ENCODE data around the gene LRP5. TPM values are rescaled to one million over a fixed set of nuclear protein-coding genes. Genes with fewer than 3 reads are reported as not detected.

Gene LRP5
- total RNA-seq, 1 donor from 2014 or later, result 36.7 TPM

GRCh38 chr11:68345776-68346461, 33.5 kb downstream of the LRP5 start:
- DNase-seq (ENCODE audit: low read depth, low spot score), result no peak

DNA sequence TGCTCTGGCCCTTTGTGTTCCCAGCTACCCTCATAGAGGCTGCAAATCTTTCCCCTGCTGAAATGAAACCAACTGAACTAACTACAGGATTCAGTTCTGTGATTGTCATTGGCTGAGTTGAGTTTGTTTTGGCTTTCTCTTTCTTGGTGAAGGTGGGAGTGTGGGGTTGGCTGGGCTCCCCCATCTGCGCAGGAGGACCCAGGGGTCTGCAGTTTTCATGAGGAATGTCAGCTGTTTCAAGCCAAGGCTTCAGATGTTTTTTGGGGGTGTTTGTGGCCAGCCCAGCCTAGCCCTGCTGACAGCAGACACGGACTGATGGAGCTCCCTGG, 34.0 kb downstream of the LRP5 start:
- DNase-seq (ENCODE audit: low read depth, low spot score), result no peak

DNA sequence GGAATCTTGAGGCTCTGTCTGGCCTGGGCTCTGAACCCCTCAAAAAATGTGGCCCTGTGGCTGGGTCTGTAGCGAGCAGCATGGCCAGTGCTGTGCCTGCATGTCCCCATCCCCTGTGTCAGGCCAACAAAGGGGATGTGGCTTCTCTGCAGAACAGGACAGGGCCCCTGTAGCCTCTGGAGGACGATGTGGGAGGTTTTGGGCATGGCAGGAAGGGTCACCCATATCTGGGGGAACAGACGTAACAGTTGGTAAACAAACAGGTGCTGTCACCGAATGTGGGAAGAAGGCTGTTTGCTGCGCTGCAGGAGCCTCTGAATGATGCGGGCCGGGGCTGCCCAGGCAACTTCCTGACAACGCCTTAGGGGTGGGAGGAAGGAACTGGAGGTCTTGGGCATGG, 35.0 kb downstream of the LRP5 start:
- DNase-seq (ENCODE audit: low read depth, low spot score), result no peak

DNA sequence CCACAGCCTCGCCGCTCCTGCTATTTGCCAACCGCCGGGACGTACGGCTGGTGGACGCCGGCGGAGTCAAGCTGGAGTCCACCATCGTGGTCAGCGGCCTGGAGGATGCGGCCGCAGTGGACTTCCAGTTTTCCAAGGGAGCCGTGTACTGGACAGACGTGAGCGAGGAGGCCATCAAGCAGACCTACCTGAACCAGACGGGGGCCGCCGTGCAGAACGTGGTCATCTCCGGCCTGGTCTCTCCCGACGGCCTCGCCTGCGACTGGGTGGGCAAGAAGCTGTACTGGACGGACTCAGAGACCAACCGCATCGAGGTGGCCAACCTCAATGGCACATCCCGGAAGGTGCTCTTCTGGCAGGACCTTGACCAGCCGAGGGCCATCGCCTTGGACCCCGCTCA, 35.5 kb downstream of the LRP5 start:
- no peak for DNase-seq (ENCODE audit: low read depth, low spot score)

GRCh38 chr11:68349461-68350249, 37.3 kb downstream of the LRP5 start:
- no peak for DNase-seq (ENCODE audit: low read depth, low spot score)

DNA sequence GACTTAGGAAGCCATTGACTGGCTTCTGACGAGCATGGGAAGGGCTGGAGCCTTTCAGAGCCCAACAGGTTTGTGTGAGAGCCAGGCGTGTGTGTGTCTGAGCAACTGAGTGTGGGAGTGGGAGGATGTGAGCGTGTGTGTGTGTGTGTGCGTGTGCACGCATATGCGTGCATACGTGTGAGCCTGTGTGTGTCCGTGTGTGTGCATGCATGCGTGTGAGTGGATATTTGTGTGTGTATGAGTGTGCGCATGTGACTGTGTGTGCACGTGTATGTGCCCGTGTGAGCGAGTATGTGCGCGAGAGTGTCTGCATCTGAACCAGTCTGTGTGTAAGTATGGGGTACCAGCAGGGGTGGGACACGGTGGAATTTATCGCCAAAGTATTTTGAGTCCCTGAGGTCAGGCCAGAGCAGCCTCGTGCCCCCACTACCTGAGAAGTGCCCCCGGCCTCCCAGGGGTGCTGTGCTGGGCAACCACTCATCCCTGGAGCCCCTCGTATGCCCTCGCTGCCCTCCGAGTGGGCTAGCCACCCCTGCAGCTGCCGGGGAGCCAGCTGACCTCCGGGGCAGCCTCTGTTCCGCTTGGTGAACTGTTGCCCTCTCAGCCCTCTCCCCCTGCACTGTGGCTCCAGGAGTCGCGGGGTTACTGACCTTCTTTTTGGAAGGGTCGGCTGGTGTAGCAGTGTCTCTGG, 38.5 kb downstream of the LRP5 start:
- DNase-seq (ENCODE audit: low read depth, low spot score), result no peak

- no peak for DNase-seq (ENCODE audit: low read depth, low spot score)
Observed at GRCh38 chr11:68351450-68352275, 39.3 kb downstream of the LRP5 start.

GRCh38 chr11:68352591-68352990, 40.2 kb downstream of the LRP5 start:
- no peak for DNase-seq (ENCODE audit: low read depth, low spot score)

DNA sequence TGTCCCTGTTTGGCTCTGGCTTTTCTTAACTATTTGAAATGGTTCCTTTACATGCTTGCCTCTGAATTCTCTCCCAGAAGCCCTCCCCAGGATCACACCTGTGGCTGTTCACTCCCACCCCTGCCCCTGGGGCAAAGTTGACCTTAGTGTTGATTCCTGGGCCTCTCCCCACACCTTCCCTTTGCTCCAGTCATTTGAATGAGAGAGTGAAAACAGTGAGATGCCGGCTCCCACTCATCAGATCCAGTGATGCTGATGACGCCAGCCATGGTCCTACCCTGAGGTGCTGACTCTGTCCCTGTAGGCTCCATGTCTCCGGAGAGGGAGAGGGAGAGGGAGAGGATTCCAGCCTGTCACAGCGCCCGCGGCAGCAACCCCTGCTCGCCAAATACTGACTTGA, 40.7 kb downstream of the LRP5 start:
- DNase-seq (ENCODE audit: low read depth, low spot score), result no peak

GRCh38 chr11:68353669-68354068, 41.3 kb downstream of the LRP5 start:
- no peak for DNase-seq (ENCODE audit: low read depth, low spot score)

DNA sequence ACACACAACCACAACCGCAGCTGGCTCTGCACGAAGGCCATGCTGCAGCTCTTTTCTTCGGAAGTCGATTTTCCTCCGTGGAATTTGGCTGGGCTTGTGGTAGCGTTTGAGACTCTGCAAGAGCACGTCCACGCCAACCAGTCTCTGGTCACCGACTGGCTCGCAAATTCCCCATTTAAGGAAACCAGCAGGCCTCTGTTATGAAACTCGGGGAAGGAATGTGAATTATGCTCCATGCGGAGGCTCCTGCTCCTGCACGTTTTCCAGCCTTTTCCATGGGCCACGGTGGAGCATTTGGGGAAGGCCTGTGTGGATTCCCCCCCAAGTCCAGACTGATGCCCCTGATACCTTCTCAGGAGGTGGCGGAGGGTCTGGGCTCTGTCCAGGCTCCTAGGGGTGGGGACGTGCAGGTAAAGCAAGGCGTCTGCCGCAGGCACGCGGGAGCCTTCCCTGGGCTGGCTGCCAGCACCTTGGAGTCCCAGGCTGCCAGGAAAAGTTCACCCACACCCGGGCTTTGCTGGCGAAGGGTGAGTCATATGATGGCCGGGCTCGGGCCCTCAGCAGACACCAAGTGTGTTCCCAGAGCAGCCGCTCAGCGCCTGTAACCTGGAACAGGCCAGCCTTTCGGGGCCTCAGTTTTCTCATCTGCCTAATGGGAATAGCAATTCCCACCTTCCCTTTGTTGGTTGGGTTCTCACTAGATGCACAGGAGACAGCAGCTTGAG, 41.9 kb downstream of the LRP5 start:
- DNase-seq (ENCODE audit: low read depth, low spot score), result peak; percentile 67

DNA sequence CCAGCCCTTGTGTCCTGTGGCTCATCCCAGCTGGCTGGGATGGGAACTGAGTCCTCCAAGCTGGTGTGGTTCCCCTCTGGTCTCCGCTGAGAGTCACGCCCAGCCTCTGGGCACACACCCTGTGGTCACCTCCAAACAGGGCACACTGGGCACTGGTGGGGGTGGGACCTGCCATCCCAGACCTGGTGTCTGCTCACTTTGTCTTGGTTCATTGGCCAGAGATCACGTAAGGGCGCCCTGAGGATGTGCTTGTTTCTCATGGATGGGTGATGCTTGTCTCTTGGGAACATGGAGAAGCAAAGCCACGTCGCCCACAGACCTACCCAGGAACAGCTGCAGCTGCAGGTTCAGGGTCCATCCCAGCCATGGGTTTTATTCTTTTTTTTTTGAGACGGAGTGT, 43.1 kb downstream of the LRP5 start:
- no peak for DNase-seq (ENCODE audit: low read depth, low spot score)

DNA sequence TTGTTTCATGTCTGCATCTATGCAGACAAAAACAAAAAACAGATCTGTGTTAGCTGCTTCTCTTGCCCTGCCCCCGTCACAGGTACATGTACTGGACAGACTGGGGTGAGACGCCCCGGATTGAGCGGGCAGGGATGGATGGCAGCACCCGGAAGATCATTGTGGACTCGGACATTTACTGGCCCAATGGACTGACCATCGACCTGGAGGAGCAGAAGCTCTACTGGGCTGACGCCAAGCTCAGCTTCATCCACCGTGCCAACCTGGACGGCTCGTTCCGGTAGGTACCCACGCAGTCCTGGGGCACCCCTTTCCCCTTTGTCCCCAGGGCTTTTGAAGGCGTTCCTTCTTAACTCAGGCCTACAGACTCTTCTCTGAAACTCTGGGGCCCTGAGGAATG, 45.2 kb downstream of the LRP5 start:
- DNase-seq (ENCODE audit: low read depth, low spot score), result no peak

- no peak for DNase-seq (ENCODE audit: low read depth, low spot score)
Observed at GRCh38 chr11:68358416-68358815, 46.0 kb downstream of the LRP5 start.

- no peak for DNase-seq (ENCODE audit: low read depth, low spot score)
Observed at GRCh38 chr11:68361702-68362101, 49.3 kb downstream of the LRP5 start.

DNA sequence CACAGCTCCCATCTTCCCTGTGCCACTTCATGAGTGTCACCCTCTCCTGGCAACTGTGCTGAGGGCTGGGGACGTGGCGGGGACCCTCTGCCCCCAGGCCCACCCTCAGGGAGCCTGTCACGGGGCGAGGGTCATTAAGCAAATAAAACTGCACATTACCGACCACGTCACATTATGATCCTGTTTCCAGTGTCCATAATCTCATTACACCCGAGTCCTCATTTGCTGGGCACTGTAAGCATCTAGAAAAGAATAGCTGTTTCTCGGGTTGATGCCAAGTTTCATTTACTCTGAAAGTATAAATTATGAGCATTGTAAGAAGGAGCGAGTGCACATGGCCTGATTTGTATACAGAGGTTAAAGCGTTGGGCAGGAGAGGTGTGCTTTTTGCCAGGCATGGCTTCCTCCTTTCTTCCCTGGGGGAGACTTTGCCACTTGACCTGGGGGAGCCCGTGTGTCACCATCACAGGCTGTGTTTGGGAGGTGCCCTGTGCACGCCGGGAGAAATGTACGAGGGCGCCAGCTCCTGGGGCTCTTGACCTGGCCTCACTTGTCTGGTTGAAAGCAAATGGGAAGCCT, 50.5 kb downstream of the LRP5 start:
- DNase-seq (ENCODE audit: low read depth, low spot score), result no peak

- DNase-seq (ENCODE audit: low read depth, low spot score), result no peak
Observed at GRCh38 chr11:68363776-68364175, 51.4 kb downstream of the LRP5 start.

DNA sequence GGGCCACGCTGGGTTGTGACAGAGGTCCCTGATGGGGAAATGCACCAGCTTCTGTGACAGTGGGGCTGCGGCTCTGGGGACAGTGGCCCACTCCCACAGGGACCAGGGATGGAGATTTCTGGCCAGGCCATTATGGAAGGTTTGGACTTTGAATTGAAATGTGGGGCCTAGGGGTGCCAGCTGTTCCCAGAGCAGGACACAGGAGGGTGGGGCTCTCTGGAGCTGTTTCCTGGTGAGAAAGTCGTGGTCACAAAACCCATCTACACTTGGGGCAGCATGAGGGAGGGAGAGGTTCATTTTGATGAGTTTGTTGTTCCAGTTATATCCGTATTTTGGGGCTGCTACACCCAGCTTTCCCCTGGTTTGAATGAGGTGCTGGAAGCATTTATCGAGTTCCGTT, 52.2 kb downstream of the LRP5 start:
- DNase-seq (ENCODE audit: low read depth, low spot score), result no peak

DNA sequence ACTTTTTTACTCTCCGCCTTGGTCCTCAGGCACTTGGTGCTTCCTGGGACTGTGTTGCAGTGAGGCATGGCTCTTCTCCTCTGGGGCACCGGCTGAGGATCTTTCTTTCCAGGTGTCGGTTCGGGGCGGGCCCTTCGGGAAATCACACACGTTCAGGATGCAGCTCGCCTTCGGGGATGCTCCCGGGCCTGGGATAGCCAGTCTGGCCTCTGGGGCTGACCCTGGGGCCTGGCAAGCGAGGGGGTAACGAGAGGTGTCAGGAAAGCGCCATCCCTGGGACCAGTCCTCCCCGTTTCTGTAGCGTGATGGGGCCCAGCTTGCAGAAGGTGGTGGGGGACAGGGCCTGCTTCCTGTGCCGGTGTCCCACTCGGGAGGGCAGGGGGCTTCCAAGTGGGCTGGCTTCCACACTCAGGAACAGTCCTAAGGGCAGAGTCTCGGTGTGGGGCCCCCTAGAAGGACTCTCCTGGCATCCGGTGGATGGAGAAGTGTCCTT, 53.6 kb downstream of the LRP5 start:
- DNase-seq (ENCODE audit: low read depth, low spot score), result no peak

DNA sequence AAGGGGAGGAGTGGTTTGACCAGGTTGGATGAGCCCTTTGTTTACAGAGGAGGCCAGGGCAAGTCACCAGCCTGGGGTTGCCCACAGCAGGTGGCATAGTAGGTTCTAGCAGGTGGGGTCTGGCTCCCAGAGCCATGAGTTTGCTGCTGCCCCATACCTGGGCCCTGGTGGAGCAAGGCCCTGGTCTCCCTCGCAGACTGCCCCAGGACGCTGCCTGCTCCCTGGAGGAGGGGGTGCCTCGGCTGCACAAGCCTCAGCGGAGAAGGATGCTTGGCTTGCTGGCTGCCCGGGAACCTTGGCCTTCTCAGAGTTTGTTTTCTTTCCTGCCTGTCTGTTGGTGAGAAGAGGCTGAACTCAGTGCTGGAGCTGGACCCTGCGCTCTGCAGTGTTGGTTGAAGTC, 54.9 kb downstream of the LRP5 start:
- DNase-seq (ENCODE audit: low read depth, low spot score), result no peak

DNA sequence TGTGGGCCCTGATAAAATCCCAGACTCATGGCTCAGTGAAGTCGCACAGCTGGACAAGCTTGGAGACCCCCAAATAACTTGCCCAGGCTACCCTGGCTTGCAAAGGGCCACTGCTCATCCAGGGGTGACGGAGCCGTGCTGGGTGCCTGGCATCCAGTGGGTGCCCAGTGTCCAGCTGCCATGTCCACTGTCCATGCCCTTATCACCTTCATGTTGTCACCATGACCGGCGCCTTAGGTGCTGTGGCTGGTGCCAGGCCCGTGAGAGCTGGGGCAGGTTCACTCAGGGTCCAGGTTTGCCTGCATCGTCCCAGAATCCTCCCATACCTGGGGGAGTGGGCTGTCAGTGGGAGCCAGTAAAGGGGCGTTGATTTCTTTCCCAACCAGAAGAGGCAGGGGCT, 57.4 kb downstream of the LRP5 start:
- DNase-seq (ENCODE audit: low read depth, low spot score), result no peak

Data from pulmonary artery endothelial cell (primary cell).